Heart right ventricle (tissue), 16 donors: Measurements from ENCODE around the gene PLD1. TPM values are rescaled to one million over a fixed set of nuclear protein-coding genes. Genes with fewer than 3 reads are reported as not detected.

Experiments
- ATAC-seq, 8 donors: fragments of 200-7000 bp; cut with Tn5 transposase; one replicate each; pipeline ENCODE4 v1.9.1; 2020; ENCODE audit warnings: mild to moderate bottlenecking in 8 of 8, moderate library complexity in 8 of 8, moderate number of reproducible peaks in 1 of 8
- DNase-seq, 2 donors: peaks; one replicate each; pipeline ENCODE4 v3.0.0-alpha.2; 2020
- H3K27ac ChIP-seq, 10 donors: fragments of 200-600 bp; sonication (generic) in 2 of 10; one replicate each; pipeline versions ENCODE4 v1.5.0 to v1.8.0; 2020 to 2022; ENCODE audit warnings: mild to moderate bottlenecking in 3 of 10
- H3K27me3 ChIP-seq, 7 donors: fragments of 200-600 bp; one replicate each; pipeline ENCODE4 v1.8.0; 2021 to 2022; ENCODE audit warnings: mild to moderate bottlenecking in 2 of 7
- H3K36me3 ChIP-seq, 9 donors: fragments of 200-600 bp; sonication (generic) in 1 of 9; one replicate each; pipeline versions ENCODE4 v1.5.0 to v1.8.0; 2020 to 2022; ENCODE audit warnings: mild to moderate bottlenecking in 2 of 9
- H3K4me1 ChIP-seq, 9 donors: fragments of 200-600 bp; sonication (generic) in 1 of 9; one replicate each; pipeline versions ENCODE4 v1.5.0 to v1.8.0; 2020 to 2022; ENCODE audit warnings: mild to moderate bottlenecking in 4 of 9
- H3K4me3 ChIP-seq, 10 donors: fragments of 200-600 bp; sonication (generic) in 2 of 10; one replicate each; pipeline versions ENCODE4 v1.5.0 to v1.8.0; 2020 to 2022; ENCODE audit warnings: mild to moderate bottlenecking in 7 of 10, moderate library complexity in 2 of 10
- H3K9me3 ChIP-seq, 11 donors: fragments of 200-600 bp in 10 of 11; sonication (generic) in 2 of 11; one replicate each; pipeline versions ENCODE4 v1.5.0 to v1.8.0; 2013 to 2022; ENCODE audit warnings: mild to moderate bottlenecking in 2 of 11, control low read depth in 1 of 11, moderate library complexity in 1 of 11
- CTCF ChIP-seq, 9 donors: fragments of 200-600 bp; sonication (generic) in 2 of 9; IDR thresholded peaks; one replicate each; pipeline versions ENCODE4 v1.5.0 to v1.8.0; 2021 to 2022; ENCODE audit warnings: antibody characterized with exemption in 9 of 9, mild to moderate bottlenecking in 5 of 9, moderate library complexity in 1 of 9
- WGBS, 2 donors: extraction: QIAGEN DNeasy Blood & Tissue Kit; methylation state at CpG; one replicate each; pipeline ENCODE4 v1.1.7; 2013; ENCODE audit warnings: inconsistent platforms in 1 of 2; 5-methylcytosine and 5-hydroxymethylcytosine counted together
- intact Hi-C, 10 donors: fragments of 100-400 bp; cut with DNase I; formaldehyde crosslinking; loops; one replicate each; pipeline versions ENCODE4 v1.11.1 to v1.14.2; 2022
- polyA plus RNA-seq, 2 donors: library from polyadenylated mRNA; stranded (reverse); fragments of 200-250 nt; gene quantifications; one replicate each; pipeline ENCODE4 v1.2.3, GENCODE V29; 2013
- total RNA-seq, 10 donors: library from RNA; stranded (reverse); fragmentation: NEBNext Ultra II Directional in 3 of 10; extraction: Animal tissue kit (Norgen Biotek cat#: 25700) in 3 of 10; gene quantifications; one replicate each; pipeline versions ENCODE4 v1.2.1 to v1.2.4, GENCODE V29; 2021 to 2023
- donor health status: Arrhythmogenic right ventricular cardiomyopathy.
- donor health status: ischemic (EF 13 %, LVEDD 7.1; RV severe dilation, severe dysfunction).
- donor health status: healthy with polysubstance abuse.
- donor health status: DM: no; HTN: yes; CAD: no.
- donor health status: DM: no; HTN: no; CAD: no.
- donor health status: ischemic (EF 25% LVEDD 6.9; RV normal size, moderate dysfunction).
- donor health status: ischemic (EF 25% LVEDD 5.7; RV mildly dilated, moderate dysfunction).
- donor health status: healthy.
- donor health status: DM: yes; HTN: yes; CAD: no.
- donor health status: Ischemic cardiomyopathy.
- donor health status: ischemic (EF 35%, LVEDD 5.7; RV mildly dilated, moderate dysfunction).
- donor health status: nonischemic (EF 11% LVEDD 7.7; RV severe dilation, severe dysfunction).
- donor health status: DM: yes; HTN: yes; CAD: no.
- donor health status: PGD.
- donor health status: ischemic (EF 29% LVEDD 5.4; RV normal size, mild dysfunction).
- donor health status: nonischemic (EF 23%, LVEDD 6.1; RV moderate dilation, normal function).

The PLD1 gene
- total and polyA plus RNA-seq, 12 donors, result 10.5 to 83.3 (median 62.9) TPM

GRCh38 chr3:171745577-171746319 lies 64.5 kb downstream of the PLD1 start:
- no peak overlapping the region for H3K4me3 ChIP-seq
- DNase-seq (peak in 1 of 2 donors; percentile 32), ATAC-seq (peak in 4 of 8 donors; percentile 21 to 56 (median 50))
- H3K4me1 ChIP-seq, result peaks cover 8 to 86% (median 57%) of the 10 kb centered on the region in 9 donors
- peaks cover 0 to 7% (median 0%) of the 10 kb centered on the region in 11 donors for H3K9me3 ChIP-seq
- H3K27me3 ChIP-seq, result no peaks in the 10 kb centered on the region
- intact Hi-C loops, result no loop called here
- H3K27ac ChIP-seq, result peak overlapping the region in 6 of 10 donors; percentile 13 to 91 (median 72)
- WGBS, 2 donors, result 90 to 96% methylated on average over 40 of the region's 40 CpGs
- TF ChIP-seq CTCF (IDR thresholded peaks at IDR 0.05), result no peak
- H3K36me3 ChIP-seq, result peaks cover 0 to 4% (median 0%) of the 10 kb centered on the region in 9 donors

GRCh38 chr3:171744158-171744741 lies 66.0 kb downstream of the PLD1 start:
- Histone ChIP-seq H3K27me3 (no peaks in the 10 kb centered on the region), H3K4me3 (no peak overlapping the region), H3K27ac (peak overlapping the region in 8 of 10 donors; percentile 18 to 91 (median 62)), H3K36me3 (peaks cover 0 to 4% (median 0%) of the 10 kb centered on the region in 9 donors), H3K9me3 (peaks cover 0 to 7% (median 0%) of the 10 kb centered on the region in 11 donors), H3K4me1 (peaks cover 8 to 86% (median 52%) of the 10 kb centered on the region in 9 donors)
- ATAC-seq (peak in 2 of 8 donors; percentile 20 to 55), DNase-seq (no peak)
- no peak for TF ChIP-seq CTCF (IDR thresholded peaks at IDR 0.05)
- intact Hi-C loops, result no loop called here
- whole genome bisulfite sequencing, 2 donors, result 53 to 65% methylated on average over 5 of the region's 5 CpGs

GRCh38 chr3:171743327-171744157 lies 66.7 kb downstream of the PLD1 start:
- TF ChIP-seq CTCF (IDR thresholded peaks at IDR 0.05), result no peak
- Histone ChIP-seq H3K9me3 (peaks cover 0 to 7% (median 0%) of the 10 kb centered on the region in 11 donors), H3K27me3 (no peaks in the 10 kb centered on the region), H3K4me3 (no peak overlapping the region), H3K36me3 (peaks cover 0 to 4% (median 0%) of the 10 kb centered on the region in 9 donors), H3K27ac (peak overlapping the region in 6 of 10 donors; percentile 23 to 91 (median 71)), H3K4me1 (peaks cover 4 to 86% (median 45%) of the 10 kb centered on the region in 9 donors)
- intact Hi-C loops, result no loop called here
- DNase-seq, result no peak
- 62 to 80% methylated on average over 10 of the region's 10 CpGs for WGBS, 2 donors
- ATAC-seq, result no peak

DNA sequence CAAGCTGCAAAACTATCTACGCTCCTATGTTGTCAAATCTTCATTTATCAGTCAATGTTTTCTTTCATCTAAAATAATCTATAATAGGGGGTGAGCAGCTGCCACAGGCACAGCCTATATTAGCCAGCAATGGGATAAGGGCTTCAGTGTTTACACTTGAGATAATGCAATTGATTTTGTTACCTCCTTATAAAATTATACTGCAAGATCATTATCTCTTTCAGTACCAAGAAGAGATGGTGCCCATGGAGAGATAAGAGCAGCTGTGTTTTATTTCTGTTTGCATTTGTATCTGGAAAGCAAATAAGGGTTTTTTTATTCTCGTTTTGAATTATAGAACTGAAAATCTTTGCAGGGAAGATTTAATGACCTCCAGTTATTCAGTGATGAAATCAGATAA lies 68.9 kb downstream of the PLD1 start:
- ATAC-seq (no peak), DNase-seq (no peak)
- H3K9me3 ChIP-seq, result peaks cover 0 to 4% (median 0%) of the 10 kb centered on the region in 11 donors
- TF ChIP-seq CTCF (IDR thresholded peaks at IDR 0.05), result no peak
- H3K27ac ChIP-seq, result no peak overlapping the region
- 66 to 79% methylated on average over 2 of the region's 2 CpGs for WGBS, 2 donors
- no peak overlapping the region for H3K4me3 ChIP-seq
- intact Hi-C loops, result no loop called here
- peaks cover 0 to 15% (median 0%) of the 10 kb centered on the region in 9 donors for H3K36me3 ChIP-seq
- no peaks in the 10 kb centered on the region for H3K27me3 ChIP-seq
- peaks cover 0 to 74% (median 26%) of the 10 kb centered on the region in 9 donors for H3K4me1 ChIP-seq
